Osteoblast (primary cell): Measurements from ENCODE around the gene NPB. TPM values are rescaled to one million over a fixed set of nuclear protein-coding genes. Genes with fewer than 3 reads are reported as not detected.

Experiments used
- DNase-seq: peaks from one replicate; pipeline ENCODE4 v3.0.0; 2011; ENCODE audit warnings: low spot score, mixed read lengths; ENCODE audit not compliant: insufficient read length; ENCODE audit errors: missing footprints
- H2AFZ ChIP-seq: 2 replicates; pipeline ENCODE4 v1.6.0; 2011; ENCODE audit warnings: mild to moderate bottlenecking, low read length
- H3K27ac ChIP-seq: 2 replicates; pipeline ENCODE4 v1.5.1; 2011; ENCODE audit warnings: mild to moderate bottlenecking, low read depth, low read length, moderate library complexity
- H3K27me3 ChIP-seq: 2 replicates; pipeline ENCODE4 v1.6.0; 2012; ENCODE audit warnings: mild to moderate bottlenecking, control low read depth, inconsistent platforms, low read length, moderate library complexity; ENCODE audit not compliant: insufficient read depth
- H3K36me3 ChIP-seq: 2 replicates; pipeline ENCODE4 v1.5.1; 2011; ENCODE audit warnings: mild to moderate bottlenecking, low read length, control low read depth, moderate library complexity; ENCODE audit not compliant: insufficient read depth
- H3K4me1 ChIP-seq: 2 replicates; pipeline ENCODE4 v1.5.1; 2011; ENCODE audit warnings: mild to moderate bottlenecking, low read length, control low read depth, moderate library complexity; ENCODE audit not compliant: insufficient read depth
- H3K4me2 ChIP-seq: 2 replicates; pipeline ENCODE4 v1.6.0; 2011; ENCODE audit warnings: mild to moderate bottlenecking, low read length; ENCODE audit not compliant: insufficient read depth
- H3K4me3 ChIP-seq: fragments of 200-600 bp; sonication (generic); 3 replicates; pipeline ENCODE4 v1.5.1; 2012; ENCODE audit warnings: mild to moderate bottlenecking, low read length, inconsistent platforms; ENCODE audit not compliant: insufficient read depth
- H3K79me2 ChIP-seq: 2 replicates; pipeline ENCODE4 v1.6.0; 2012; ENCODE audit warnings: mild to moderate bottlenecking, low read length, control low read depth, inconsistent platforms; ENCODE audit not compliant: insufficient read depth
- H3K9me3 ChIP-seq: 2 replicates; pipeline ENCODE4 v1.5.1; 2011; ENCODE audit warnings: low read depth, low read length, control low read depth
- H4K20me1 ChIP-seq: 2 replicates; pipeline ENCODE4 v1.6.0; 2012; ENCODE audit warnings: mild to moderate bottlenecking, low read length, control low read depth; ENCODE audit not compliant: insufficient read depth
- CTCF ChIP-seq: IDR thresholded peaks from 2 replicates; pipeline ENCODE4 v1.5.1; 2011; ENCODE audit warnings: mild to moderate bottlenecking, low read depth, low read length, moderate library complexity; ENCODE audit errors: extremely low read depth
- total RNA-seq: library from RNA; depleted of rRNA; stranded (reverse); fragments of >200 nt; gene quantifications from 2 replicates; pipeline ENCODE4 v1.2.3, GENCODE V29; 2012

Gene NPB
- total RNA-seq, 1 donor: under 0.01 TPM

- no peak overlapping the region for H3K4me3 ChIP-seq
- peaks cover 5% of the 10 kb centered on the region for H3K4me1 ChIP-seq
- no peaks in the 10 kb centered on the region for H3K9me3 ChIP-seq
- TF ChIP-seq CTCF: no peak
- peaks cover 12% of the 10 kb centered on the region for H3K79me2 ChIP-seq
- H3K36me3 ChIP-seq: peaks cover 23% of the 10 kb centered on the region
- H4K20me1 ChIP-seq: peaks cover 16% of the 10 kb centered on the region
- no peak for DNase-seq
- H3K4me2 ChIP-seq: no peak overlapping the region
- no peaks in the 10 kb centered on the region for H3K27me3 ChIP-seq
- H3K27ac ChIP-seq: no peak overlapping the region
- no peak overlapping the region for H2AFZ ChIP-seq
These were observed 6.8 kb downstream of the NPB start for GRCh38 chr17:81908793-81909192.

GRCh38 chr17:81909231-81909630, 7.2 kb downstream of the NPB start:
- TF ChIP-seq CTCF: no peak

GRCh38 chr17:81909966-81910839, 8.2 kb downstream of the NPB start:
- Histone ChIP-seq H3K27ac (no peak overlapping the region), H3K4me1 (peaks cover 5% of the 10 kb centered on the region), H3K79me2 (peaks cover 22% of the 10 kb centered on the region), H3K27me3 (no peaks in the 10 kb centered on the region), H3K9me3 (no peaks in the 10 kb centered on the region), H3K36me3 (peaks cover 37% of the 10 kb centered on the region), H3K4me3 (peak overlapping the region; percentile 82), H2AFZ (peak overlapping the region; percentile 2), H3K4me2 (peak overlapping the region; percentile 79), H4K20me1 (peaks cover 25% of the 10 kb centered on the region)
- DNase-seq: peak; percentile 97
- no peak for TF ChIP-seq CTCF

More at GRCh38 chr17:81909231-81909630, 7.2 kb downstream of the NPB start:
- Histone ChIP-seq H3K36me3 (peaks cover 27% of the 10 kb centered on the region), H3K4me3 (no peak overlapping the region), H3K27ac (no peak overlapping the region), H3K4me1 (peaks cover 5% of the 10 kb centered on the region), H3K27me3 (no peaks in the 10 kb centered on the region), H4K20me1 (peaks cover 16% of the 10 kb centered on the region), H2AFZ (no peak overlapping the region), H3K4me2 (no peak overlapping the region), H3K9me3 (no peaks in the 10 kb centered on the region), H3K79me2 (peaks cover 13% of the 10 kb centered on the region)
- no peak for DNase-seq

- H3K79me2 ChIP-seq: peaks cover 29% of the 10 kb centered on the region
- no peaks in the 10 kb centered on the region for H3K9me3 ChIP-seq
- peaks cover 31% of the 10 kb centered on the region for H4K20me1 ChIP-seq
- peak overlapping the region; percentile 79 for H3K4me2 ChIP-seq
- H3K4me3 ChIP-seq: peak overlapping the region; percentile 82
- no peaks in the 10 kb centered on the region for H3K27me3 ChIP-seq
- H3K27ac ChIP-seq: no peak overlapping the region
- H3K4me1 ChIP-seq: peaks cover 5% of the 10 kb centered on the region
- H3K36me3 ChIP-seq: peaks cover 43% of the 10 kb centered on the region
- peak overlapping the region; percentile 2 for H2AFZ ChIP-seq
- no peak for TF ChIP-seq CTCF
- peak; percentile 96 for DNase-seq
These were observed 8.8 kb downstream of the NPB start for GRCh38 chr17:81910840-81911276.
